ENCODE data around the gene SYNE3.
"Not testable (repeated sequence)": the region's sequence is repeated elsewhere in the genome, so short reads cannot be mapped to it uniquely, and the experiment has no call there.

SYNE3 gene

DNA sequence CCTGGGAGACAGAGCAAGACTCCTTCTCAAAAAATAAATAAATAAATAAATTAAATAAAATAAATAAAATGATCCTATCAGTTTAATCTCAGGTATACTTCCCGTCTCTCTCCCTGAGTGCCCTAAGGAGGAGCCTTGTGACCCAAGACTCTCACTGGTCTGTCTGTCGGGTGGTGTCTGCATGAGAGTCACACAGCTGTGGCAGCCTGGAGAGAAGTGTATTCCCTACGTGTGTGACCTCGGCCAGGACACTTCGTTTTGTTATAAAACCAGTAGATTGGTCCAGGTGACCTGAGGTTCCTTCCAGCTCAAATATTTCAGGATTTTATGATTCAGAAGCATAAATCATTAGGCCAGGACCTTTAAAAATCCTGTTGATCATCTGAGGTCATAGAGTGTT, 4.8 kb downstream of the SYNE3 start:
- TF ChIP-seq, protein P1, sequence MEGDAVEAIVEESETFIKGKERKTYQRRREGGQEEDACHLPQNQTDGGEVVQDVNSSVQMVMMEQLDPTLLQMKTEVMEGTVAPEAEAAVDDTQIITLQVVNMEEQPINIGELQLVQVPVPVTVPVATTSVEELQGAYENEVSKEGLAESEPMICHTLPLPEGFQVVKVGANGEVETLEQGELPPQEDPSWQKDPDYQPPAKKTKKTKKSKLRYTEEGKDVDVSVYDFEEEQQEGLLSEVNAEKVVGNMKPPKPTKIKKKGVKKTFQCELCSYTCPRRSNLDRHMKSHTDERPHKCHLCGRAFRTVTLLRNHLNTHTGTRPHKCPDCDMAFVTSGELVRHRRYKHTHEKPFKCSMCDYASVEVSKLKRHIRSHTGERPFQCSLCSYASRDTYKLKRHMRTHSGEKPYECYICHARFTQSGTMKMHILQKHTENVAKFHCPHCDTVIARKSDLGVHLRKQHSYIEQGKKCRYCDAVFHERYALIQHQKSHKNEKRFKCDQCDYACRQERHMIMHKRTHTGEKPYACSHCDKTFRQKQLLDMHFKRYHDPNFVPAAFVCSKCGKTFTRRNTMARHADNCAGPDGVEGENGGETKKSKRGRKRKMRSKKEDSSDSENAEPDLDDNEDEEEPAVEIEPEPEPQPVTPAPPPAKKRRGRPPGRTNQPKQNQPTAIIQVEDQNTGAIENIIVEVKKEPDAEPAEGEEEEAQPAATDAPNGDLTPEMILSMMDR (IDR thresholded peaks at IDR 0.05; ENCODE audit: insufficient read depth, low read depth, low read length, missing control alignments), result no peak

DNA sequence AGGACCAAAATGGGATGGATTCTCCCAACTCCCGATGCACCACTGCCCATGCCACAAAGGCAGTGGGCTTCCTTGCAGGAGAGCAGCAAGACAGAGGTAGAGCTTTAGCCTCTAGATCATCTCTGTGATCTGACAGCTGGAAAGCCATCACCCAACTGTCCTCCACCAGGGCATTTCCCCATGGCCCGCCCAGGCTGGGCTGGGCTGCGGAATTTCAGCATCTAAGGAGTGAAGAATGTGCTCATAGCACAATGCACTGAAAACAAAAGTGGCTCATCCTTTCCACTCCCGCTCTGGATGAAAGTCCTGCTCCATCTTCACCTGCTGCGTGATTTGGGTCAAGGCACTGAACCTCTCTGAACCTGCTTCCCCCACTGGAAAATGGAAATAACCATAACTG, 5.6 kb downstream of the SYNE3 start:
- no peak for DNase-seq (ENCODE audit: low read depth)
- TF ChIP-seq, protein P1 (IDR thresholded peaks at IDR 0.05; ENCODE audit: insufficient read depth, low read depth, low read length, missing control alignments), result no peak
- no peak overlapping the region for H3K4me3 ChIP-seq (ENCODE audit: low read depth, low read length)

More for the DNA sequence above, 4.8 kb downstream of the SYNE3 start:
- no peak overlapping the region for H3K4me3 ChIP-seq (ENCODE audit: low read depth, low read length)
- DNase-seq (ENCODE audit: low read depth), result no peak

DNA sequence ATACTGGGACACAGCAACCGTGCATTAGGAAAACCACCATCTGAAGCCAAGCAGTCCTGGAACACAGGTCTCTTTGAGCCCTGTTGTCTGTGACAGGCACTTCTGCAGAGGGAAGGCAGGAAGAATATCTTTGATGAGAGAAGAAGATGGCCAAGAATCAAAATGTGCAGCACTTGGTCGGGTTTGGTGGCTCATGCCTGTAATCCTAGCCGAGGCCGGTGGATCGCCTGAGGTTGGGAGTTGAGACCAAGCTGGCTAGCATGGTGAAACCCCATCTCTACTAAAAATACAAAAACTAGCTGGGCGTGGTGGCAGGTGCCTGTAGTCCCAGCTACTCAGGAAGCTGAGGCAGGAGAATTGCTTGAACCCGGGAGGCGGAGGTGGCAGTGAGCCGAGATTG, 6.1 kb downstream of the SYNE3 start:
- H3K4me3 ChIP-seq (ENCODE audit: low read depth, low read length); DNase-seq (ENCODE audit: low read depth): not testable (repeated sequence)

DNA sequence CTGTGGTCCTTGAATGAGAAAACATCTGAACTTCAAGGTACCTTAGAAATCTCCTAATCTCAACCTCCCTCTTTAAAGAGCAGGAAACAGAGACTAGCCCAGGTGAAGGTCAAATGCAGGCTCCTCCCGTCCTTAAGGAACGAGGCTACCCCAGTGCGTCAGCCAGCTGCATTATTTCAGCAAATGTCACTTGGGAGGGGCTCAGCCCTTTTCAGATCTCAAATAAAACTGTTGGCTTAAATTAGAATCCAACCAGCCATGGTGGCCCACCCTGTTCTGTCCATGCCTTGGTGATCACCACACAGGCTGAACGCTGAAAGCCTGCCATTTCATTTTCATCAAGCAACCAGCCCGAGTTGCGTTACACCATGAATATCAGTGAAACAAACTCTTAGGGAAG, 7.0 kb downstream of the SYNE3 start:
- DNase-seq (ENCODE audit: low read depth), result no peak
- TF ChIP-seq, protein P1 (IDR thresholded peaks at IDR 0.05; ENCODE audit: insufficient read depth, low read depth, low read length, missing control alignments), result no peak
- H3K4me3 ChIP-seq (ENCODE audit: low read depth, low read length), result no peak overlapping the region

DNA sequence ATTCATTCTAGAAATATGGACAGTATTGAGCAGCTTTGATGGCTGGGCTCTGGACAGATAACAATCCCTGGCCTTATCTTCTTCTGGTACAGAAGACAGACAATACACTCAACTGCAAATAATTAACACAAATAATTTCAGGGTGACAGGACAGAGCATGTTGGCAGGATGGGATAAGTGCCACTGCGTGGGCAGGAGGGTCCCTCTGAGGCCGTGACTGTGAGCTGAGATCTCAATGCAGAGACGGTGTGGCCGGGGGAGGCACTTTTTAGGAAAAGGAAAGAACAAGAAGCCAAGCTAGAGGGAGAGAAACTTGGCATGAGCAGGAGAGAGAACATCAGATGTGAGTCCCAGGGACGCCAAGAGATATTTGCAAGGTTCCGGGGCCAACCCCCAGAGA, 8.1 kb downstream of the SYNE3 start:
- TF ChIP-seq, protein P1 (IDR thresholded peaks at IDR 0.05; ENCODE audit: insufficient read depth, low read depth, low read length, missing control alignments), result no peak
- H3K4me3 ChIP-seq (ENCODE audit: low read depth, low read length), result no peak overlapping the region
- no peak for DNase-seq (ENCODE audit: low read depth)

DNA sequence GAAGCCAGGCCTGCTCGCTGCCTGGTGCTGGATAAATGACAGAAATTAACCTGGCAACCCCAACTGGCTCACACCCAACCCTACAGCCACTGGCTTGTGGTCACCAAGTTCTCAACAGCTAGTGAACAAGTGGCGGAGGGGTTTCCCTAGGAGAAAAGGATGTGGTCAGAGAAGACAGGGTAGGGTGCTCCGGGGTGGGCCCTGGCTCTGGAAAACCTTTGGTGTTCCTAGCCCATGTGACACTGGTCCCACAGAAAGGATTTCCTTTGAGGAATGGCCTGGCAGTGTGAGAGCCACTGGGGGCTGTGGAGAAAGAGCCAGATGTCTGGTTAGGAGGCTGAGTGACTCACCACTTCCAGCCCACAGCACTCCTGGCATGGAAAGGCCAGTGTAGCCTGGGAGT, 8.7 kb downstream of the SYNE3 start:
- DNase-seq (ENCODE audit: low read depth), result peak; percentile 74
- no peak overlapping the region for H3K4me3 ChIP-seq (ENCODE audit: low read depth, low read length)
- TF ChIP-seq, protein P1 (IDR thresholded peaks at IDR 0.05; ENCODE audit: insufficient read depth, low read depth, low read length, missing control alignments), result no peak

DNA sequence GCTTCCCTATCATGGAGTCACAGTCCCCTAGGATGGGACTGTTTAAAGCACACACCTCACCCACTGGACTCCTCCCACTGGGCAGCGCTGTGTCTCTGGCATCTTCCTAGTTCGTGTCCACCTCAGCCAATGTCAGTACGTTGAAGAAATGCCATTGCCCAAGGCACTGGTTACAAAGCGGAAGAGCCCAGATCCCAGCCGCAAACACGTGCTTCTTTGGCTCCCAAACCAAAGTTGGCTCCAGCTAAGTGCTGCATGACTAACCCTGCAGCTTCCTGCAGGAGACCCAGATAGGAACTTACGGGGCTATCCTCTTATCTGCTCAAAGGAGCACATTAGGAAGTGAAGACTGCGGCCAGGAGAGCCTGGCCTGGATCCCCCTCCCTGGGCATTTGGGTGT, 9.3 kb downstream of the SYNE3 start:
- TF ChIP-seq, protein P1 (IDR thresholded peaks at IDR 0.05; ENCODE audit: insufficient read depth, low read depth, low read length, missing control alignments), result no peak
- no peak overlapping the region; the same call in 1 of the 2 replicates for H3K4me3 ChIP-seq (ENCODE audit: low read depth, low read length)
- DNase-seq (ENCODE audit: low read depth), result no peak
